Measurements from ENCODE around the gene PPP1R18. TPM values are rescaled to one million over a fixed set of nuclear protein-coding genes. Genes with fewer than 3 reads are reported as not detected.
"Not testable (repeated sequence)": the region's sequence is repeated elsewhere in the genome, so short reads cannot be mapped to it uniquely, and the experiment has no call there.

The PPP1R18 gene
- total and polyA plus RNA-seq, 2 experiments from 2014 or later, result 13.0 to 43.5 TPM

GRCh38 chr6:30727920-30728553, 41.6 kb upstream of the PPP1R18 start:
- H3K4me1 ChIP-seq (ENCODE audit: low read depth), result peaks cover 3% of the 10 kb centered on the region
- H3K27me3 ChIP-seq, result no peaks in the 10 kb centered on the region
- DNase-seq (ENCODE audit: low read depth in 1 of 2, low spot score in 1 of 2), result peak in 1 of 2 donors; percentile 63
- H3K4me3 ChIP-seq, result no peak overlapping the region
- peaks cover 53% of the 10 kb centered on the region for H3K36me3 ChIP-seq
- H3K9me3 ChIP-seq (ENCODE audit: low read depth), result no peaks in the 10 kb centered on the region
- no peak overlapping the region for H3K27ac ChIP-seq
- TF ChIP-seq, protein P1, sequence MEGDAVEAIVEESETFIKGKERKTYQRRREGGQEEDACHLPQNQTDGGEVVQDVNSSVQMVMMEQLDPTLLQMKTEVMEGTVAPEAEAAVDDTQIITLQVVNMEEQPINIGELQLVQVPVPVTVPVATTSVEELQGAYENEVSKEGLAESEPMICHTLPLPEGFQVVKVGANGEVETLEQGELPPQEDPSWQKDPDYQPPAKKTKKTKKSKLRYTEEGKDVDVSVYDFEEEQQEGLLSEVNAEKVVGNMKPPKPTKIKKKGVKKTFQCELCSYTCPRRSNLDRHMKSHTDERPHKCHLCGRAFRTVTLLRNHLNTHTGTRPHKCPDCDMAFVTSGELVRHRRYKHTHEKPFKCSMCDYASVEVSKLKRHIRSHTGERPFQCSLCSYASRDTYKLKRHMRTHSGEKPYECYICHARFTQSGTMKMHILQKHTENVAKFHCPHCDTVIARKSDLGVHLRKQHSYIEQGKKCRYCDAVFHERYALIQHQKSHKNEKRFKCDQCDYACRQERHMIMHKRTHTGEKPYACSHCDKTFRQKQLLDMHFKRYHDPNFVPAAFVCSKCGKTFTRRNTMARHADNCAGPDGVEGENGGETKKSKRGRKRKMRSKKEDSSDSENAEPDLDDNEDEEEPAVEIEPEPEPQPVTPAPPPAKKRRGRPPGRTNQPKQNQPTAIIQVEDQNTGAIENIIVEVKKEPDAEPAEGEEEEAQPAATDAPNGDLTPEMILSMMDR (IDR thresholded peaks at IDR 0.05; ENCODE audit: low read depth, low read length), result peak; percentile 23

DNA sequence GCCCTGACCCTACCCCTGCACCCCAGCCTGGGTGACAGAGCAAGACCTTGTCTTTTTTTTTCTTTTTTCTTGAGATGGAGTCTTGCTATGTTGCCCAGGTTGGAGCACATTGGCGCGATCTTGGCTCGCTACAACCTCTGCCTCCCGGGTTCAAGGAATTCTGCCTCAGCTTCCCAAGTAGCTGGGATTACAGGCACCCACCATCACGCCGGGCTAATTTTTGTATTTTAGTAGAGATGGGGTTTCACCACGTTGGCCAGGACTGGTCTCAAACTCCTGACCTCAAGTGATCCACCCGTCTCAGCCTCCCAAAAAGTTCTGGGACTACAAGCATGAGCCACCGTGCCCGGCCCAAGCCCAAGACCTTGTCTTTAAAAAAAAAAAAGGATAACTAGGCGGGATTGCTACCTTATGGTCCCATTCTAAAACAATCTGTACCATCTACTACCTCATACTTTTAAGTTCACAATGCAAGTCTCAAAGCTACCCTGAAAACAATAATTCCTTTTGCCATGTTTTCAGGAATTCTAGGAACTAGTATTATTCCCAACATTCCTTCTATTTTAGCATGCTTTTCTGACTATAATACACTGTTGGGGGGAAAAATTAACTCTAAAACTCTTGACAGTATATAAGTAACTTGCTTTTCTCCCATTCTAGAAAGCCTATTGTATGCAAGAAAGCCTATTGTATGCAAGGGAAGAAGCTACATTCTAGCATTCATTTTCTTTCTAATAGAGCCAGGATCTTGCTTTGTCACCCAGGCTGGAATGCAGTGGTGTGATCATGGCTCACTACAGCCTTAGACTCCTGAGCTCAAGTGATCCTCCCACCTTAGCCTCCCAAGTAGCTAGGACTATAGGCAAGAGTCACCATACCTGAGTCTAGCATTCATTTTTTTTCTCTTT, 40.3 kb upstream of the PPP1R18 start:
- TF ChIP-seq, protein P1 (IDR thresholded peaks at IDR 0.05; ENCODE audit: low read depth, low read length), result no peak
- H3K27me3 ChIP-seq, result no peaks in the 10 kb centered on the region
- peaks cover 3% of the 10 kb centered on the region for H3K4me1 ChIP-seq (ENCODE audit: low read depth)
- H3K9me3 ChIP-seq (ENCODE audit: low read depth), result no peaks in the 10 kb centered on the region
- DNase-seq (ENCODE audit: low read depth in 1 of 2, low spot score in 1 of 2), result no peak
- peak overlapping the region; percentile 69 for H3K27ac ChIP-seq
- H3K4me3 ChIP-seq, result no peak overlapping the region
- peaks cover 53% of the 10 kb centered on the region for H3K36me3 ChIP-seq

GRCh38 chr6:30725713-30726505, 39.5 kb upstream of the PPP1R18 start:
- Histone ChIP-seq H3K4me3 (no peak overlapping the region), H3K36me3 (peaks cover 53% of the 10 kb centered on the region), H3K4me1 (ENCODE audit: low read depth) (peaks cover 3% of the 10 kb centered on the region), H3K9me3 (ENCODE audit: low read depth) (no peaks in the 10 kb centered on the region), H3K27me3 (no peaks in the 10 kb centered on the region), H3K27ac (peak overlapping the region; percentile 69)
- DNase-seq (ENCODE audit: low read depth in 1 of 2, low spot score in 1 of 2), result peak in 1 of 2 donors; percentile 48
- TF ChIP-seq, protein P1 (IDR thresholded peaks at IDR 0.05; ENCODE audit: low read depth, low read length), result no peak

- DNase-seq (ENCODE audit: low read depth in 1 of 2, low spot score in 1 of 2), result no peak
- no peaks in the 10 kb centered on the region for H3K9me3 ChIP-seq (ENCODE audit: low read depth)
- H3K27me3 ChIP-seq, result no peaks in the 10 kb centered on the region
- TF ChIP-seq, protein P1 (IDR thresholded peaks at IDR 0.05; ENCODE audit: low read depth, low read length), result no peak
- H3K4me1 ChIP-seq (ENCODE audit: low read depth), result no peaks in the 10 kb centered on the region
- H3K36me3 ChIP-seq, result peaks cover 46% of the 10 kb centered on the region
- no peak overlapping the region for H3K4me3 ChIP-seq
- peak overlapping the region; percentile 69 for H3K27ac ChIP-seq
These were observed 38.6 kb upstream of the PPP1R18 start for GRCh38 chr6:30724906-30725667.

GRCh38 chr6:30723843-30724741, 37.6 kb upstream of the PPP1R18 start:
- H3K4me3 ChIP-seq; H3K27me3 ChIP-seq; H3K4me1 ChIP-seq (ENCODE audit: low read depth); DNase-seq (ENCODE audit: low read depth in 1 of 2, low spot score in 1 of 2); H3K9me3 ChIP-seq (ENCODE audit: low read depth): not testable (repeated sequence)
- Histone ChIP-seq H3K27ac (peak overlapping the region; percentile 39), H3K36me3 (peaks cover 38% of the 10 kb centered on the region)

- H3K4me1 ChIP-seq (ENCODE audit: low read depth); H3K9me3 ChIP-seq (ENCODE audit: low read depth); H3K27me3 ChIP-seq; H3K4me3 ChIP-seq; DNase-seq (ENCODE audit: low read depth in 1 of 2, low spot score in 1 of 2): not testable (repeated sequence)
- Histone ChIP-seq H3K27ac (peak overlapping the region; percentile 88), H3K36me3 (peaks cover 38% of the 10 kb centered on the region)
These were observed 36.9 kb upstream of the PPP1R18 start for GRCh38 chr6:30723159-30723842.

Measured in cardiac muscle cell (in vitro differentiated cells and primary cell).